H1 (cell line): ENCODE measurements around the gene ZFAND6. TPM values are rescaled to one million over a fixed set of nuclear protein-coding genes. Genes with fewer than 3 reads are reported as not detected.

Source experiments
- ASH2L ChIP-seq: fragments of 200-600, 300-600 bp; sonication (generic); IDR thresholded peaks from one replicate; pipeline ENCODE4 v1.7.1; 2017; ENCODE audit warnings: low read length
- CTBP2 ChIP-seq: IDR thresholded peaks from 2 replicates; pipeline ENCODE4 v1.7.0; 2011; ENCODE audit warnings: borderline replicate concordance, mild to moderate bottlenecking, moderate library complexity, mixed read lengths, low read length; ENCODE audit not compliant: insufficient read depth, insufficient read length
- FOSL1 ChIP-seq: IDR thresholded peaks from 2 replicates; pipeline ENCODE4 v1.6.1; 2011; ENCODE audit warnings: mild to moderate bottlenecking, low read depth, low read length, moderate library complexity; ENCODE audit not compliant: insufficient read depth
- POU5F1 ChIP-seq: IDR thresholded peaks from 2 replicates; pipeline ENCODE4 v1.6.1; 2011; ENCODE audit warnings: low read depth, mild to moderate bottlenecking, low read length, moderate library complexity
- SIX5 ChIP-seq: IDR thresholded peaks from 2 replicates; pipeline ENCODE4 v1.6.1; 2011; ENCODE audit warnings: mild to moderate bottlenecking, low read depth, low read length
- SRF ChIP-seq: IDR thresholded peaks from 2 replicates; pipeline ENCODE4 v1.6.1; 2011; ENCODE audit warnings: mild to moderate bottlenecking, low read depth, low read length, moderate library complexity
- TAF7 ChIP-seq: optimal IDR thresholded peaks from 2 replicates; pipeline ENCODE3; 2011; ENCODE audit warnings: low read depth, mild to moderate bottlenecking, inconsistent platforms, low read length, moderate library complexity, borderline replicate concordance
- TBP ChIP-seq: IDR thresholded peaks from 2 replicates; pipeline ENCODE4 v1.6.1; 2011; ENCODE audit warnings: low read depth, low read length, improper control_type of control experiment
- polyA plus RNA-seq, 7 experiments: library from polyadenylated mRNA; depleted of rRNA in 3 of 7; stranded (reverse) in 5 of 7; unstranded in 2 of 7; fragments of >200 nt in 5 of 7; fragments of 200-250 nt in 2 of 7; gene quantifications; 1 replicate in 5 of 7; 2 replicates in 1 of 7; 4 replicates in 1 of 7; pipeline versions ENCODE4 v1.2.1 to v1.2.3, GENCODE V29; 2011 to 2013; ENCODE audit warnings: missing spikeins in 2 of 7, mixed read lengths in 2 of 7
- total RNA-seq: library from RNA; stranded (reverse); fragmentation: NEBNext Ultra II Directional; extraction: Animal tissue kit (Norgen Biotek cat#: 25700); gene quantifications from 2 replicates; pipeline ENCODE4 v1.2.1, GENCODE V29; 2021

The ZFAND6 gene
- total and polyA plus RNA-seq, 2 of the 8 experiments (the other 6 are each of a cell fraction or from before 2014, with no cell fraction given): 136 to 237 TPM

DNA sequence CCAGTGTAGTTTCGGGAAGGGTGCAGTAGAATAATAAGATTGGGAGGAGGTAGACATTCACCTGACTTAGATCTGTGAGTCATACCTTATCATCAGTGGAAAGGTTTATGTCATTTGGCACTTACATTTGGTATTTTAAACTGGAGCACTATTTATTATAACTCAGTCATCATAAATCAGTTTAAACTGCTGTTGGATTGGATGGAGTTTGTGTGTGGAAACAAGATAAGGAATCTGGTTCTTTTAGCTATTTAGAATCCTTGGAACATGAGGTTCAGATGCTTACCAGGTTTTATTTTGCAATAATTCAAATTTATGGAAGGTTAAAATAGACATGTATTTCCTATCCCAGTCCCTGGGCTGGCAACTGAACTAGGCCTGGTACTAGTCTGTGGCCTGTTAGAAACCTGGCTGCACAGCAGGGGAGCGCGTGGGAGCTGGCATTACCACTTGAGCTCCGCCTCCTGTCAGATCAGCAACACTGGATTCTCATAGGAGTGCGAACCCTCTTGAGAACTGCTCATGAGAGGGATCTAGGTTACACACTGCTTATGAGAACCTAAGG is 34.5 kb downstream of the ZFAND6 start (continued):
- TF ChIP-seq TAF7 (no peak), POU5F1 (no peak), TBP (no peak), FOSL1 (no peak), SRF (no peak), CTBP2 (no peak), SIX5 (no peak), ASH2L (no peak)
- TF ChIP-seq, all 59 proteins: peak for 0
